Testis (tissue), 2 donors: Measurements from ENCODE around the gene RDX.

Source experiments
- POLR2A ChIP-seq: fragments of 450-650 bp; IDR thresholded peaks from one replicate; pipeline ENCODE4 v1.6.1; 2017; ENCODE audit warnings: antibody characterized with exemption, mild to moderate bottlenecking, moderate library complexity
- TF ChIP-seq, protein P1 (sequence below), 3 experiments: fragments of 450-650 bp in 2 of 3; fragments of 200-600 bp in 1 of 3; sonication (generic) in 1 of 3; IDR thresholded peaks; one replicate each; pipeline ENCODE4 v1.5.1; 2016 to 2019; ENCODE audit warnings: antibody characterized with exemption in 3 of 3, mild to moderate bottlenecking in 2 of 3, moderate library complexity in 1 of 3

DNA sequence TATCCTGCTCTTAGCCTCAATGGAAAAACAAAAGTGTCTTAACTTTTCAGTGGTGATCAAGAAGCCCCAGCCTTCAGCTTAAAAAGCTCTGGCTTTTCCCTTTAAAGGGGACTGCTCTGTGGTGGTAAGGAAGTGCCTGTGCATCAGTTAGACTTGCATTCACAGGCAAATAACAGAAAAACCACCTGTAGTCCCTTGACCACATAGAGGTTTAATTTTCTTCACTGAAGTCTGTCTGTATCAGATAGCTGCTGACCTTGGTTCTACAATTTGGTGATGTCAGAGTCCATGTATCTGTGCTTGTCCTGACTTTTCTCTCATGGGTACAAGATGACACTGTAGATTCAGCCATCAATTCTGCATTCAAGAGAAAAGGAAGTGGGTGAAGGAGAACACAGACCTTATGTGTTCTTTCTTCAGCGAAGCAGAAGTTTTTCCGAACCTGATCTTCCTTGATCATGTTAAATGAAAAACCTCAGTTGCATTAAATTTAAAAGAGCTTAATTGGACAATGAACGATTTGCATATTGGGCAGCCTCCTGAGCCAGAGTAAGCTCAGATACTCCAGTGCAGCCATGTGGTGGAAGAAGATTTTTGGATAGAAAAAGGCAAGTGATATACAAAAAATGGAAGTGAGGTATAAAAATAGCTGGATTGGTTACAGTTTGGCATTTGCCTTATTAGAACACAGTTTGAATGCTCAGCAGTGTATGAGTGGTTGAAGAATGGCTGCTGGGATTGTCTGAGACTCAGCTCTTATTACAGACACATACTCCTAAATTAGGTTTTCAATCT, 43.2 kb upstream of the RDX start:
- TF ChIP-seq, protein P1, sequence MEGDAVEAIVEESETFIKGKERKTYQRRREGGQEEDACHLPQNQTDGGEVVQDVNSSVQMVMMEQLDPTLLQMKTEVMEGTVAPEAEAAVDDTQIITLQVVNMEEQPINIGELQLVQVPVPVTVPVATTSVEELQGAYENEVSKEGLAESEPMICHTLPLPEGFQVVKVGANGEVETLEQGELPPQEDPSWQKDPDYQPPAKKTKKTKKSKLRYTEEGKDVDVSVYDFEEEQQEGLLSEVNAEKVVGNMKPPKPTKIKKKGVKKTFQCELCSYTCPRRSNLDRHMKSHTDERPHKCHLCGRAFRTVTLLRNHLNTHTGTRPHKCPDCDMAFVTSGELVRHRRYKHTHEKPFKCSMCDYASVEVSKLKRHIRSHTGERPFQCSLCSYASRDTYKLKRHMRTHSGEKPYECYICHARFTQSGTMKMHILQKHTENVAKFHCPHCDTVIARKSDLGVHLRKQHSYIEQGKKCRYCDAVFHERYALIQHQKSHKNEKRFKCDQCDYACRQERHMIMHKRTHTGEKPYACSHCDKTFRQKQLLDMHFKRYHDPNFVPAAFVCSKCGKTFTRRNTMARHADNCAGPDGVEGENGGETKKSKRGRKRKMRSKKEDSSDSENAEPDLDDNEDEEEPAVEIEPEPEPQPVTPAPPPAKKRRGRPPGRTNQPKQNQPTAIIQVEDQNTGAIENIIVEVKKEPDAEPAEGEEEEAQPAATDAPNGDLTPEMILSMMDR (IDR thresholded peaks at IDR 0.05): no peak
- TF ChIP-seq POLR2A: no peak
